ENCODE measurements around the gene TRIM8. TPM values are rescaled to one million over a fixed set of nuclear protein-coding genes. Genes with fewer than 3 reads are reported as not detected.

Gene TRIM8
- total RNA-seq, 4 donors from 2014 or later = 27.6 to 75.9 (median 48.8) TPM

DNA sequence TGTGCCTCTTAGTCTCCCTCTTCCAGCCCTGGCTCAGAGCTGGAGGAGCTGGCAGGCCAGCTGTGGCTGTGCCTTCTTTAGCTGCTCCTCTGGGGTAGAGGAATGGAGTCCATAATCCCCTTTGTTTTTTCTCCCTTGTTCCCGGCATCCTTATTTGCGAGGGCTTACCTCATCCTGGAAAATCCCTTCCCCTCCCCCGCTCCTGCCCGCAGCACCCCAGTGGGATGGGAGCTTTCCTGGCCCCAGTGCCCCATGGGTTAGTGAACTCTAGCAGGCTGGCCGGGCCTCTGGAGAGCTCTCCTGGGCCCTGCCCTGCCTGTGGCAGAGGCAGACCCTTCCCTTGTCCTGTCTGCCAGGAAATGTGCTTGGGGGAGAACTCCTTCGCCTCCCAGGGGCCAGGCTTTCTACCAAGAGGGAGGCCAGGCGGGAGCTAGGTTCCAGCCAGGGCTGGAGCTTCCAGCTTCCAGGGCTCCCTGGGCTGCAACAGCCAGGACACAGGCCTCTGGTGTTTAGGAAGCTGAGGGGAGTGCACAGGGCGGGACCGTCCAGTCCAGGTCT lies 16.5 kb upstream of the TRIM8 start:
- 17 to 27% methylated on average over 3 to 5 of the region's 9 CpGs for WGBS, 2 donors
- TF ChIP-seq, protein P1, sequence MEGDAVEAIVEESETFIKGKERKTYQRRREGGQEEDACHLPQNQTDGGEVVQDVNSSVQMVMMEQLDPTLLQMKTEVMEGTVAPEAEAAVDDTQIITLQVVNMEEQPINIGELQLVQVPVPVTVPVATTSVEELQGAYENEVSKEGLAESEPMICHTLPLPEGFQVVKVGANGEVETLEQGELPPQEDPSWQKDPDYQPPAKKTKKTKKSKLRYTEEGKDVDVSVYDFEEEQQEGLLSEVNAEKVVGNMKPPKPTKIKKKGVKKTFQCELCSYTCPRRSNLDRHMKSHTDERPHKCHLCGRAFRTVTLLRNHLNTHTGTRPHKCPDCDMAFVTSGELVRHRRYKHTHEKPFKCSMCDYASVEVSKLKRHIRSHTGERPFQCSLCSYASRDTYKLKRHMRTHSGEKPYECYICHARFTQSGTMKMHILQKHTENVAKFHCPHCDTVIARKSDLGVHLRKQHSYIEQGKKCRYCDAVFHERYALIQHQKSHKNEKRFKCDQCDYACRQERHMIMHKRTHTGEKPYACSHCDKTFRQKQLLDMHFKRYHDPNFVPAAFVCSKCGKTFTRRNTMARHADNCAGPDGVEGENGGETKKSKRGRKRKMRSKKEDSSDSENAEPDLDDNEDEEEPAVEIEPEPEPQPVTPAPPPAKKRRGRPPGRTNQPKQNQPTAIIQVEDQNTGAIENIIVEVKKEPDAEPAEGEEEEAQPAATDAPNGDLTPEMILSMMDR (IDR thresholded peaks at IDR 0.05) = no peak
- TF ChIP-seq POLR2A (IDR thresholded peaks at IDR 0.05) = no peak
- no peak for DNase-seq
- Histone ChIP-seq H3K27me3 (no peaks in the 10 kb centered on the region), H3K4me1 (peaks cover 23 to 87% (median 46%) of the 10 kb centered on the region in 3 donors), H3K27ac (peak overlapping the region; percentile 61 to 92 (median 86)), H3K4me3 (no peak overlapping the region), H3K9me3 (no peaks in the 10 kb centered on the region), H3K36me3 (peaks cover 0 to 36% (median 0%) of the 10 kb centered on the region in 3 donors)
- intact Hi-C loops (cut with DNase I) = no loop called here

DNA sequence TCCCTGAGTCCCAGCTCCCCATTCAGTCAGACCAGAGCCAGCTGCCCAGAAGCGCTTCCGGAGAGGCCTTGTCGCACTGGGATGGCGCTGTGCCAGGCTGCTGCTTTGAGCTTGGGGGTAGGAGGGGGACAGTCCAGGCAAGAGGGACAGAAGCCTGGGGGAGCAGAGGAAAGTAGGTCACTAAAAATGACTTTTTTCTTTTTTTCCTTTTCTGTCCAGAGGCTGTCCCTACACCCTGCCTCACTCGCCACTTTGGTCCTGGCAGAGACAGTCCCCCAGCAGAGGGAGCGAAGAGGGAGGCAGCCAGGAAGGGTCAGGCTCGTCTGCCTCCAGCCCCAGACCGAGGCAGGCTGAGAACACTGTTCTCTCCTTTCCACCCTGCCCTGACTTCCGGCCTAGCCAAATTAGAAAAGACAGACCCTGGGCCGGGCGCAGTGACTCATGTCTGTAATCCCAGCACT lies 15.8 kb upstream of the TRIM8 start:
- no peak for TF ChIP-seq POLR2A (IDR thresholded peaks at IDR 0.05)
- TF ChIP-seq, protein P1 (IDR thresholded peaks at IDR 0.05) = no peak
- Histone ChIP-seq H3K27me3 (no peaks in the 10 kb centered on the region), H3K36me3 (peaks cover 0 to 36% (median 0%) of the 10 kb centered on the region in 3 donors), H3K4me3 (no peak overlapping the region), H3K9me3 (no peaks in the 10 kb centered on the region), H3K27ac (peak overlapping the region; percentile 61 to 92 (median 86)), H3K4me1 (peaks cover 23 to 90% (median 53%) of the 10 kb centered on the region in 3 donors)
- intact Hi-C loops (cut with DNase I) = no loop called here
- DNase-seq = no peak
- 75 to 80% methylated on average over 2 to 5 of the region's 11 CpGs for WGBS, 2 donors

DNA sequence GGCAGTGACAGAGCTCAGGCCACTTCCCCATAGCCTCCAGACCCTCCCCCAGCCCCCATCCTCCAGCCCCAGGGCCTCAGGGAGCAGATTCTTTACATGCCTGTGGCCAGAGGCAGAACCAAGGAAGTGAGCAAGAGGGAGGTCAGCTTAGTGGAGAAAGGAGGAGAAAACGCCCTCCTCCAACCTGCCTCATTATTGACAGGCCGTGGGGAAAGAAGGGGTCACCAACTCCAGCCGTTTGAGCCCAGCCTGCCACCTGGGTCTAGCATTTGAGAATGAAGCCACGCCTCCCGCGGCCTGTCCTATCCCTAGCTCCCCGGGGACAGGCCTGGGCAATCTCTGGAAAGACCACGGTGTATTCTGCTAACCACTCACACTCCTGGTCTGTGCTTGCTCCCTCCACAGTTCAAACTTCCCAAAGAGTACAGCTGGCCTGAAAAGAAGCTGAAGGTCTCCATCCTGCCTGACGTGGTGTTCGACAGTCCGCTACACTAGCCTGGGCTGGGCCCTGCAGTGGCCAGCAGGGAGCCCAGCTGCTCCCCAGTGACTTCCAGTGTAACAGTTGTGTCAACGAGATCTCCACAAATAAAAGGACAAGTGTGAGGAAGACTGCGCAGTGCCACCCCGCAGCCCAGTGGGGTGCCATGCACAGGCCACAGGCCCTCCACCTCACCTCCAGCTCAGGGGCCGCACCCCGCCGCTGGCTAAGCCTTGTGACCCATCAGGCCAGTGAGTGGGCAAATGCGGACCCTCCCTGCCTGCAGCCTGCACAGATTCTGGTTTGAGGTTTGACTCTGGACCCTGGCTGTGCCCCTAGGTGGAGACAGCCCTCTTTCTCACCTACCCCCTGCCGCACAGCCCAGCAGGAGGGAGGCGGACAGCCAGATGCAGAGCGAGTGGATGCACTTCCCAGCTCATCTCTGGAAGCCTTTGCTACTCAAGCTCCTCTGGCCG lies 14.3 kb upstream of the TRIM8 start:
- intact Hi-C loops (cut with DNase I) = no loop called here
- H3K4me1 ChIP-seq = peaks cover 37 to 97% (median 64%) of the 10 kb centered on the region in 3 donors
- no peak overlapping the region for H3K4me3 ChIP-seq
- no peaks in the 10 kb centered on the region for H3K27me3 ChIP-seq
- TF ChIP-seq, protein P1 (IDR thresholded peaks at IDR 0.05) = no peak
- TF ChIP-seq POLR2A (IDR thresholded peaks at IDR 0.05) = no peak
- H3K27ac ChIP-seq = peak overlapping the region; percentile 16 to 92 (median 86)
- no peak for DNase-seq
- peaks cover 0 to 36% (median 0%) of the 10 kb centered on the region in 3 donors for H3K36me3 ChIP-seq
- H3K9me3 ChIP-seq = no peaks in the 10 kb centered on the region
- WGBS, 2 donors = 78 to 88% methylated on average over 7 to 14 of the region's 22 CpGs

DNA sequence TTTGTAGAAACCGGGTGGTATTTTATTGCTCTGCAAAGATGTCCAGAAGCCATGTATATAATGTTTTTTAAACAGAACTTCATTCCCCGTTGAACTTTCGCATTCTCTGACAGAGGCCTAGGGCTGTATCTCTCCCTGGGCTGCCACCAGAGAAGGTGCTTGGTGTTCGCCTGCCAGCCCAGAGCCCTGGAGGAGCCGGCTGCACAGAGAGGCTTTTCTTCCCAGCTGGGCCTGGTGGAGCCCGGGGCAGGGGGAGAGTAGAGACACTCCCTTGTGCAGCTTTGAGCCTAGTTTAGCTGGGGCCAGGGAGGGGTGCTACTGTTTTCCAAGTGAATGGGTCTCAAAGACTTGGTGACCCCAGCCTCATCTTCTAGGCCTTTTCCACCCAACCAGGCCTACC lies 13.6 kb upstream of the TRIM8 start:
- Histone ChIP-seq H3K4me3 (no peak overlapping the region), H3K27me3 (no peaks in the 10 kb centered on the region), H3K36me3 (peaks cover 0 to 36% (median 0%) of the 10 kb centered on the region in 3 donors), H3K4me1 (peaks cover 40 to 97% (median 61%) of the 10 kb centered on the region in 3 donors), H3K27ac (peak overlapping the region in 1 of 4 donors; percentile 16), H3K9me3 (no peaks in the 10 kb centered on the region)
- intact Hi-C loops (cut with DNase I) = no loop called here
- no peak for DNase-seq
- 79 to 84% methylated on average over 4 to 6 of the region's 6 CpGs for WGBS, 2 donors
- TF ChIP-seq, protein P1 (IDR thresholded peaks at IDR 0.05) = no peak
- TF ChIP-seq POLR2A (IDR thresholded peaks at IDR 0.05) = no peak
